Ecto neural progenitor cell (in vitro differentiated cells): ENCODE data around the gene PF4V1.

ENCODE experiments used
- DNase-seq: peaks from one replicate; pipeline ENCODE4 v3.0.0-alpha.2; 2018; ENCODE audit warnings: low spot score

The PF4V1 gene, protein sequence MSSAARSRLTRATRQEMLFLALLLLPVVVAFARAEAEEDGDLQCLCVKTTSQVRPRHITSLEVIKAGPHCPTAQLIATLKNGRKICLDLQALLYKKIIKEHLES

GRCh38 chr4:73853246-73853704 is at the start of gene PF4V1:
PF4V1 (plus strand) TSS chr4:73853296; CDS start chr4:73853363, 67 bp downstream.
- peak; percentile 71 for DNase-seq

GRCh38 chr4:73810191-73810590 is 42.9 kb upstream of the PF4V1 start:
- DNase-seq, result no peak

DNA sequence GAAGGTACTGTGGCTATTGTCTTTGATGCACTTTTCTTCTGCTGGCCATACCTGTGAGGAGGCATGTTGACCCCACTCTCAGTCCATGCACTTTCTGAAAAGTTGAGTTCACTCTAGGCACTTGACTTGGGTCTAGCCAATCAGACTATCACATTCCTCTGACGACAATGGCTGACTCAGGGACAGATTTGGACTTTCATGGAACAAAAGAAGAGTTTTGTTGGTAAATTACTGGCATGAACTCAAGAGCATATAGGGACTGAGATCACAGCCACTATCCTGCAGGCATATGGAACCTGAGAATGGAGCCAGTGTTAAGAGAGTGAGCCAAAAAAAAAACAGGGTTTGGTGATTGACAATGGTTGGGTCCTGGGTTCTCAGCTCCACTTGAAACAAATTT is 41.3 kb upstream of the PF4V1 start:
- no peak for DNase-seq

DNA sequence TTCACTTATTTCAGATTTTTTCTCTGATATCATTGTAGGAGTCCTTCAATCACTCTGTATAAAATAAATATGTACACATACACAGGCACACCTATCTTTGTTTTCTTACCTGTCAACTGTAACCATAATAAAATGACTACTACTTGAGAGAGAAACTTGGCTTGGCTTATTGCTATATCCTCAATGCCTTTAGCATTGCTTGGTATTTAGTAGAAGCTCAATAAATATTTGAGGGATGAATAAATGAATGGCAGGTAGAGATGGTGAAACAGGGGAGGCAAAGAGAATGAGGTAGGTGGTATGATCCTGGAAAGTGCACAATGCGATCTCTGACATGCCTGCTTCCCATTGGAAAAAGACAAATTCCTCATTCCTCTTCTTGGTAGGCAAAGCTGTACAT is 38.4 kb upstream of the PF4V1 start:
- no peak for DNase-seq

DNA sequence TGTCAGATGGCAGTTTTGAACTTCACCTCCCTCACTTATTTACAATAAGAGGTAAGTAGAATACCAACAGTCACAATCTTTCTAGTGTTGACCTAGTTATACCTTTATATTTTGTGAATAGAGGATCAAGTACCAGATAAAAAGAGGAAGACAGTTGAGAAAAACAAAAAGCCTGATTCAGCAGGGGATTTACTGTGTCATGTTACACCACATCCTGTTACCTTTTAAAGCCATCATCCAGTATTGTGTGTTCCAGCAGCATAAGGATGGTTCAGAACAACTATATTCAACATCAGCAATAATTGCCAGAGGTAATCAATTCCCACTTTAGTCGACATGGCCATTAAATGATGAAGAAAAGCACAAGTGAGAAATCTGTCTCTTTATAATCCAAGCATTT is 38.0 kb upstream of the PF4V1 start:
- DNase-seq, result no peak

DNA sequence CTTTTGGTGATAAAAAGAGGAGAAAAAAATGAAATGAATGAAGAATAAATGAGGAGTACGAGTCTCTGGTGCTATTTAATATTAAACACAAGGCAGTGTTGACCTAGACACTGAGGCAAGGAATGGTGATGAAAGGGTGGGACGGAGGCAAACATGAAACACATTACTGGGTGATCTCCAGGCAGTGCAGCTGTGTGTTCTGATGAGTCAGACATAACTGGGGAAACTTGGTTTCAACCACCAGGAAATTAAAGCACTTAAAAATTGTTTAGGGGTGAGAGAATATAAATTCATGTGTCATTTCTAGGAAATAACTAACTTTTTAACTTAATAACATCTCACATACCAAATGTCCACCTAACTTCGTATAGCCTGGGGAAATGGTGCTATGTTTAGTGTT is 36.3 kb upstream of the PF4V1 start:
- DNase-seq, result no peak

- no peak for DNase-seq
These were observed 35.8 kb upstream of the PF4V1 start for GRCh38 chr4:73817341-73817740.

GRCh38 chr4:73821325-73821724 is 31.8 kb upstream of the PF4V1 start:
- DNase-seq, result no peak

- no peak for DNase-seq
These were observed 30.7 kb upstream of the PF4V1 start for GRCh38 chr4:73822389-73822788.

- DNase-seq, result no peak
These were observed 30.1 kb upstream of the PF4V1 start for GRCh38 chr4:73822812-73823504.

GRCh38 chr4:73823760-73824159 is 29.3 kb upstream of the PF4V1 start:
- DNase-seq, result no peak

GRCh38 chr4:73828956-73829355 is 24.1 kb upstream of the PF4V1 start:
- DNase-seq, result no peak

GRCh38 chr4:73831569-73831968 is 21.5 kb upstream of the PF4V1 start:
- DNase-seq, result no peak

GRCh38 chr4:73832651-73833237 is 20.4 kb upstream of the PF4V1 start:
- no peak for DNase-seq

GRCh38 chr4:73836373-73837279 is 16.5 kb upstream of the PF4V1 start, which contains the start of gene CXCL6:
CXCL6 (plus strand) TSS chr4:73836678; CDS start chr4:73836751, 73 bp downstream.
- DNase-seq, result peak; percentile 69

GRCh38 chr4:73839071-73839470 is 14.0 kb upstream of the PF4V1 start:
- DNase-seq, result no peak

- DNase-seq, result no peak
These were observed 13.4 kb upstream of the PF4V1 start for GRCh38 chr4:73839715-73840114.

DNA sequence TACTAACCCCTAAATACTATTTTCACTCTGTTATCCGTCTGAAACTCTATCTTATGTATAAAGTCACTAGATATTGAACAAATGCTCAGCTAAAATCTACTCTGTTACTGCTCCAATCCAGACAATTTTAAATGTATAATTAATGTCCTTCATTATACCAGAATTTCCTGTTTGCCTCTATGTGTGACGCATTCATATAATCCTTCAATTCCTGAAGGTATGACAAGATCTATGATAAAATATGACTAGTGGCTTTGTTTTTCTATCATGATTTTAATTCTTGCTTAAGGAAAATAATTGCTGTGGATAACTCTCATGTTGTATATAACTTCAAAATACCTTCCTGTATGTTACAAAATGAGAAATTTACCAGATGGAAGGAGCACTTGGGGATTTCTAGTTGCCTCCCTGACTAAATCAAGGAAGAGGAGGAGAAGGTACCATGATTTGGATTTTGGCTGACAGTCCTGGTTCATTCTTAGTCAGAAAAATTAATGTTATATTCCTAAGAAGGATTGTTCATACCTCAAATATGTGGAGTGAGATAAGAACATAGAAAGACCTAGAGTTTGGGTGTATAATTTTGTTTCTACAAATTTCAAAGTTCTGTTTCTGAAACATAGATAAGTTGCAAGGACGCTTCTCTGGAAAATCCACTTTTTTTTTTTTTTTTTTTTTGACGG is 11.7 kb upstream of the PF4V1 start:
- no peak for DNase-seq

DNA sequence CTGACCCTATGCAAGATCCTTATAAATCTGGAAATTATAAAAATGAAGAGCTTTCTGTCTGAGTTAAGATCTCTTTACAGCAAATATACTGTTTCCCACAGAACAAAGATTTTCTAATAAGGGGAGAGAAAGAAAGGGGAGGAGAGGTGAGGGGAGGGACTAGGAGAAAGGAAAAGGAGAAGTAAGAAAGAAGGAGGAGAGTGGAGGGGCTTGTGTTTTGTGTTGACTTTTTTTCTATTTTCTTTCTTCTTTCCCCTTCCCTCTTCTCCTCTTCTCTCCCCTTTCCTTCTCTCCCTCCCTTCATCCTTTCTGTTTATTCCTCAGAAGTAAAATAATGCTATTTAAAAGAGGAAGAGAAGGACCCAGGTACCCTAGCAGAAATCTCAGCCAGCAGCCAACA is 10.4 kb upstream of the PF4V1 start:
- no peak for DNase-seq

DNA sequence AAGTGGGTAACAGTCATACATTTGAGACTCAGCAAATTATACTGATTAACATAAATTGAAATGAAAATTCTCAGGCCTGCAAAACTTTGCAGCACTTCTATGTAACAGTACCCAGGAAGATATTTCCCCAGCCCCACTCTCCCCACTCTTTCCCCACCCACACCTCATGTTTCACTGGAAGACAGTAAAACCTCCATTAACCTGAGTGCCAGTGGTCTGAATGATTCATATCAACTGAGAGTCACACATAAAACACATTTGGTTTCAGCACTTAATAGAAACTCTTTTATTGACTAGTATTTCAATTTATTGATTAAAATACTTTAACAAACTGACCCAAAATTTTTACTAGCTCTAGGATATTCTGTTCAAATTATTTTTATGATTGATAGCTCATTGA is 9.7 kb upstream of the PF4V1 start:
- no peak for DNase-seq

DNA sequence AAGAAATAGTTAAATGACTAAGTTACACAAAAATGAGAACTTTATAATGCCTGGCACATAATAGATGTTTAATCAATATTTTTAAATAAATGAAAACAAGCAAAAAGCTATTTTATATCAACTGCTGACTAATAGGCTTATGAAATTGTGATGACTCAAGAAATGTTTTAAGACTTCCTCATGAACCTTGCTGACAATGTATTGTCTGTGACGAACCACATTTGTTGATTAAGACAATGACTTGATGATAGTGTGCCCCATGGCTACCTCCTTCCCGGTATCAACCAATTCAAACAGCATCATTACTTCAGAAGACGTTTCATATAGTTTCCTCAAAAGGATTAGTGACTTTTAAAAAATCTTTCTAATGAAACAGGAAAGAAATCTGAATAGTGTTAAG is 8.8 kb upstream of the PF4V1 start:
- DNase-seq, result no peak

DNA sequence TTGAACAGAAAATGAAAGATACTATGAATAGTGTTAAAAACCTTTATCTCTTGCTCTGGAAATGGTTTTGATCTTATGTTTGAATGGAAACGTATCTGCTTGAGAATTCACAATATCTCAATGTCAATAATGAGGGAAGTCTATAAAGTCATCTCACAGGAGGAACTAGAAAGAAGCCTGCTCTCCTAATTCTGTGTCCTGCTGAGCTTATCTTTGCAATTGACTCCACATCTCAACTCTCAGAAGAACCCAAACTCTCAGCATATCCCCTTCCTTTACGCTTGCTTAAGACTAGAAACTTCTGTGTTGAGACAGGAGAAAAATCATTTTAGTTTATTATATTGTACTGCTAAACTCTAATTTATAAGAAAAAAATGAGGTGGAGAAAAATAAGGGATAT is 8.3 kb upstream of the PF4V1 start:
- DNase-seq, result no peak
